ENCODE measurements around the gene KASH5. TPM values are rescaled to one million over a fixed set of nuclear protein-coding genes. Genes with fewer than 3 reads are reported as not detected.
"Not testable (repeated sequence)": the region's sequence is repeated elsewhere in the genome, so short reads cannot be mapped to it uniquely, and the experiment has no call there.

KASH5 gene
- total RNA-seq, 1 donor from 2014 or later, result 0.14 TPM

DNA sequence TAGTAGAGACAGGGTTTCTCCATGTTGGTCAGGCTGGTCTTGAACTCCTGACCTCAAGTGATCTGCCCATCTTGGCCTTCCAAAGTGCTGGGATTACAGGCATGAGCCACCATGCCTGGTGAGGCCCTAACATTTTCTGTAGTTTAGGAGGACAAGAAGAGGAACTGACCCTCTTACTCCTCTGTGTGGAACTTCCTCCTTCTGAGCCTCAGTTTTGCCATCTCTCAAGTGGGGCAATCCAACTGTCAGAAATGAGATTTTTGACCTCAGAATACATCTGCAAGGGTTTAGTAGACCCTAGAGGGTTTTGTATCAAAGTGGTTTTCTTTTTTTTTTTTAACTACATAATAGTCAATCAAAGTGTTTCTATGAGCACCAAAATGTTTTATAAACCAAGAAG lies 21.9 kb upstream of the KASH5 start:
- DNase-seq (ENCODE audit: low spot score), result no peak
- Mint-ChIP-seq H3K27ac (no peak overlapping the region), H3K27me3 (ENCODE audit: low read depth) (peaks cover 23% of the 10 kb centered on the region), H3K9me3 (peaks cover 10% of the 10 kb centered on the region), H3K36me3 (ENCODE audit: low read depth) (no peaks in the 10 kb centered on the region), H3K4me3 (ENCODE audit: low read depth) (no peak overlapping the region), H3K4me1 (ENCODE audit: low read depth) (peaks cover 4% of the 10 kb centered on the region)
- intact Hi-C loops (cut with micrococcal nuclease), result no loop called here

DNA sequence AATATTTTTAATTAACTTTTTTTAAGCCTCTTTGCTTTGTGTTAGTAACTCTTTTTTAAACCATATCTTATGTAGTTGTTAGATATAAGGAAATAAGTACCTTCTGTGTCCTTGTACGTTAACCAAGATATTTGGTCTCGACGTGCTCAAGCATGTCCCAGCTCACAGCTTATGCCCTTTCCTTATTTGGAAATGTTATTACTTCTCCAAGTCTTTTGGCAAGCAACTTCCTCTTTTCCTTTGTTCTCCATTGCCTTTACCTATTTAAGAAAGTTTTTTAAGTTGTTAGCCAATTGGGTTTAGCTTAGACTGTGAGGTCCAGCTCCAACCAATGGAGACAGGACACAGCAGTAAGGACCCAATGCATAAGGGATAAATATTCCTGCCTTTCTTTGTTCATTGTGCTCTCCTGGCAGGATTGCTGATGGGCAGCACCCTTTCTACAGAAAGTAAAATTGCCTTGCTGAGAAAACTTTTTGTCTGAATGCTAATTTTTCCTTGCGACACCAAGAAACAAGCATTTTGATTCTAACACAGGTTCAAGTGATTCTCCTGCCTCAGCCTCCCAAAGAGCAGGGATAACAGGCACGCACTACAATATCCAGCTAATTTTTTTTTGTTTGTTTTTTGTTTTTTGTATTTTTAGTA lies 19.2 kb upstream of the KASH5 start:
- Mint-ChIP-seq H3K4me3 (ENCODE audit: low read depth) (no peak overlapping the region), H3K27me3 (ENCODE audit: low read depth) (peaks cover 14% of the 10 kb centered on the region), H3K36me3 (ENCODE audit: low read depth) (no peaks in the 10 kb centered on the region), H3K4me1 (ENCODE audit: low read depth) (no peaks in the 10 kb centered on the region), H3K9me3 (peaks cover 10% of the 10 kb centered on the region), H3K27ac (no peak overlapping the region)
- no peak for DNase-seq (ENCODE audit: low spot score)
- intact Hi-C loops (cut with micrococcal nuclease), result no loop called here

DNA sequence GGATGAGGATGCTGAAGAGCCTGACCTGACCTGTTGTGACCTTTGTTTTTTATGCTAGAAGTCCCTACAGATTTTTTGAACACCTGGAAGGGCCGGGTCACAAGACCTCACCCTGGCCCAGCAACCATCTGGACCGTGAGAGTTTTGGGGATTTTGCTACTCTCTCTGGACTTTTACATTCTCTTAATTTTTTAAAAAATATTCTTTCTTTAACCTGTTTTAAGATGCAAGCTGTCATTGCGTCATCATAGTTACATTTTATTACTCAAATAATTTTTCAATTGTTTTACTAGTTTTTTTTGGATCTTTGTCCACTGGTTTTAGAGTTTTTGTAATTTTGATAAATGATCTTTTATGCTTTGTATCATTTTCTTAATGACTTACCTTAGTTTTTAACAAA lies 16.9 kb upstream of the KASH5 start:
- no peaks in the 10 kb centered on the region for H3K36me3 Mint-ChIP-seq (ENCODE audit: low read depth)
- H3K4me3 Mint-ChIP-seq (ENCODE audit: low read depth), result no peak overlapping the region
- H3K4me1 Mint-ChIP-seq (ENCODE audit: low read depth), result no peaks in the 10 kb centered on the region
- H3K9me3 Mint-ChIP-seq, result peaks cover 10% of the 10 kb centered on the region
- DNase-seq (ENCODE audit: low spot score), result no peak
- intact Hi-C loops (cut with micrococcal nuclease), result no loop called here
- H3K27me3 Mint-ChIP-seq (ENCODE audit: low read depth), result peaks cover 3% of the 10 kb centered on the region
- H3K27ac Mint-ChIP-seq, result no peak overlapping the region

DNA sequence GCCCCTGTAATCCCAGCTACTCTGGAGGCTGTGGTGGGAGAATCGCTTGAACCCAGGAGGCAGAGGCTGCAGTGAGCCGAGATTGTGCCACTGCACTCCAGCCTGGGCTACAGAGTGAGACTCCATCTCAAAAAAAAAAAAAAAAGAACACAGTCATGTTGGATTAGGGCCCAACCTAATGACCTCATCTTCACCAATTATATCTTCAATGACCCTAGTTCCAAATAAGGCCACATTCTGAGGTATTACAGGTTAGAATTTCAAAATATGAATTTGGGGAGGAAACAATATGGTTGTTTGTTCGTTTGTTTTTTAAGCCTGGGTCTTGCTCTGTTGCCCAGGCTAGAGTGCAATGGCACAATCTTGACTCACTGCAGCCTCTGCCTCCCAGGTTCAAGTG lies 14.9 kb upstream of the KASH5 start:
- H3K27ac Mint-ChIP-seq; intact Hi-C loops (cut with micrococcal nuclease); H3K4me1 Mint-ChIP-seq (ENCODE audit: low read depth); H3K27me3 Mint-ChIP-seq (ENCODE audit: low read depth); H3K4me3 Mint-ChIP-seq (ENCODE audit: low read depth); DNase-seq (ENCODE audit: low spot score); H3K36me3 Mint-ChIP-seq (ENCODE audit: low read depth): not testable (repeated sequence)
- peaks cover 10% of the 10 kb centered on the region for H3K9me3 Mint-ChIP-seq

DNA sequence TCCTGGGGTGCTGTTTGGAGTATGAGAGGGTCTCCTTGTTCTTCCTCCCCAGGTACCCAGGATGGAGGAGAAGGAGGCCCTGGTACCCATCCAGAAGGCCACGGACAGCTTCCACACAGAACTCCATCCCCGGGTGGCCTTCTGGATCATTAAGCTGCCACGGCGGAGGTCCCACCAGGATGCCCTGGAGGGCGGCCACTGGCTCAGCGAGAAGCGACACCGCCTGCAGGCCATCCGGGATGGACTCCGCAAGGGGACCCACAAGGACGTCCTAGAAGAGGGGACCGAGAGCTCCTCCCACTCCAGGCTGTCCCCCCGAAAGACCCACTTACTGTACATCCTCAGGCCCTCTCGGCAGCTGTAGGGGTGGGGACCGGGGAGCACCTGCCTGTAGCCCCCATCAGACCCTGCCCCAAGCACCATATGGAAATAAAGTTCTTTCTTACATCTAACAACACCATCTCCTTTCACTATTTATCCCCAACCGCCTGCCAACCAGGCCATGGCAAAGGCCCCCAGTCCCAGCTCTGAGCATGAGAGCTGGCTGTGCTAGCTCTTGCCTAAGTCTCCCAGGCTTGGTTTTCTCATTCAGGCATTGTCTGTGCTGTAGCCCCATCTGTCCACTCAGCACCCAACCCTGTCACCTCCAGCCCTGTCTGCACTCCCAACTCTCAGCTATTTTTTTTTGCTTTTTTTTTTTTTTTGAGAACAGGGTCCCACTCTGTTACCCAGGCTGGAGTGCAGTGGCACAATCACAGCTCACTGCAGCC lies 13.2 kb upstream of the KASH5 start:
- Mint-ChIP-seq H3K27me3 (ENCODE audit: low read depth) (peaks cover 4% of the 10 kb centered on the region), H3K4me3 (ENCODE audit: low read depth) (no peak overlapping the region), H3K36me3 (ENCODE audit: low read depth) (no peaks in the 10 kb centered on the region), H3K9me3 (no peaks in the 10 kb centered on the region), H3K27ac (no peak overlapping the region), H3K4me1 (ENCODE audit: low read depth) (no peaks in the 10 kb centered on the region)
- intact Hi-C loops (cut with micrococcal nuclease), result loop anchor here (1.0 kb wide), 1 partner anchor 22 kb away; no protein-coding TSS in a partner anchor
- DNase-seq (ENCODE audit: low spot score), result no peak

DNA sequence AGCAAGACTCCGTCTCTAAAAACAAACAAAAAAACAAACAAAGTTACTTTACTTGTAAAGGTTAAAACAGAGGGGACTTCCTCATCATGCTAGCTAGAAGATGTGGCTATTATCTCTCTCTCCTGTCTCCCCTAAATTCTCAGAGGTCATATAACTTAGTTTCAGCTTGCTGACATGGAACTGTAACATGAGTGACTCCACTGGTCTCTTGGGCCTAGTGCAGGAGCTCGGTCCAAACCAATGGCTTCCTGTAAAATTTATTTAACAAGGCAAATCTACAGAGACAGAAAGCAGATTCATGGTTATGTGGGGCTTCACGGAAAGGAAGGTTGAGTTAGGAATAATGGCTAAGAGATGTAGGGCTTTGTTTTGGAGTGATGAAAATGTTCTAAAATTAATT lies 9.5 kb upstream of the KASH5 start:
- Mint-ChIP-seq H3K36me3 (ENCODE audit: low read depth) (no peaks in the 10 kb centered on the region), H3K4me3 (ENCODE audit: low read depth) (no peak overlapping the region), H3K9me3 (peaks cover 10% of the 10 kb centered on the region), H3K27me3 (ENCODE audit: low read depth) (peaks cover 11% of the 10 kb centered on the region), H3K27ac (no peak overlapping the region), H3K4me1 (ENCODE audit: low read depth) (no peaks in the 10 kb centered on the region)
- intact Hi-C loops (cut with micrococcal nuclease), result no loop called here
- DNase-seq (ENCODE audit: low spot score), result no peak

DNA sequence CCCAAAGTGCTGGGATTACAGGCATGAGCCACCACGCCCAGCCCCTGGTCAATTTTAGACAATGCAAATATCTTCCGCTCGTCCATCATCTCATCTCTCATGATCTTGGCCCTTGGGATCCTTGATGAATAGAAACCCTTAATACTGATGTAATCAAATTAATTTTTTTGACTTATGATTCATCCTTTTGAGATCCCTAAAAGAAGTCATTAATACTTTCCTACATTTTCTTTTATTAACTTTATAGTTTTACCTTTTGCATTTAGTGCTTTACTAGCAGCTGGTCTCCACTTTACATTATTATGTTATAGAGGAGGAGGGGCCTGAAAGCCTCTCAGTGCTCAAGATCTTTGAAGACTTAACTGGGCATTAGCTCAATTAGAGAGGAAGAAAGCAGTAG lies 7.7 kb upstream of the KASH5 start:
- Mint-ChIP-seq H3K9me3 (peaks cover 12% of the 10 kb centered on the region), H3K36me3 (ENCODE audit: low read depth) (no peaks in the 10 kb centered on the region), H3K4me3 (ENCODE audit: low read depth) (no peak overlapping the region), H3K27me3 (ENCODE audit: low read depth) (peaks cover 15% of the 10 kb centered on the region), H3K4me1 (ENCODE audit: low read depth) (no peaks in the 10 kb centered on the region), H3K27ac (no peak overlapping the region)
- no peak for DNase-seq (ENCODE audit: low spot score)
- intact Hi-C loops (cut with micrococcal nuclease), result no loop called here

DNA sequence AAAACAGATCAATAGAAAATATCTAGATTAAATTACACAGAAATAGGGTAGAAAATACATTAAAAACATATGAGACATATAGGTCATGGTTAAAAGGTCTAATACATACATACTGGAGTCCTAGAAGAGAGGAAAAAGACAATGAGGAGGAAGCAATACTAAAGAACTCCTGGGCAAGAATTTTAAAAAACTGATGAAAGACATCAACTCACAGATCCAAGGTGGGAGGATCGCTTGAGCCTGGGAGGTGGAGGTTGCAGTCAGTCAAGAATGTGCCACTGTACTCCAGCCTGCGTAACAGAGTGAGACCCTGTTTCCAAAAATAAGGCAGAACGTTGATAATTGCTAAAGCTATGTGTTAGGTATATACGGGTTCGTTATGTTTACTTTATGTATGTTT lies 5.4 kb upstream of the KASH5 start:
- Mint-ChIP-seq H3K4me3 (ENCODE audit: low read depth) (no peak overlapping the region), H3K9me3 (peaks cover 12% of the 10 kb centered on the region), H3K27ac (no peak overlapping the region), H3K27me3 (ENCODE audit: low read depth) (peaks cover 11% of the 10 kb centered on the region), H3K4me1 (ENCODE audit: low read depth) (peaks cover 2% of the 10 kb centered on the region), H3K36me3 (ENCODE audit: low read depth) (no peaks in the 10 kb centered on the region)
- no peak for DNase-seq (ENCODE audit: low spot score)
- intact Hi-C loops (cut with micrococcal nuclease), result no loop called here

DNA sequence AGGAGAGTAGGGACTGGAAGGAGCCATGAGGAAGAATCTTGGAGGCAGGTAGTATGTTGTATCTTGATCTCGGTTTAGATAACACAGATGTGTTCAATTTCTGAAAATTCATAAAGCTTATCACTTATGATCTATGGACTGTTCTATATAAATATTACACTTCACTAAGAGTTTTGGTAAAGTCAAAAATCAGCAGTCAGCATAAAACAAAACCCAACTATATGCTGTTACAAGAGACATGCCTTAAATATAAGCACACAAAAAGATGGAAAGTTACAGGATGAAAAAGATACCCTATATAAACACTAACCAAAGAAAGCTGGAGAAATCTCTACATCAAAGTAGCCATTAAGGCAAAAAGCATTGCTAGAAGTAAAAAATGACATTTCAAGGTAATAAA lies 4.5 kb upstream of the KASH5 start:
- Mint-ChIP-seq H3K9me3 (peaks cover 12% of the 10 kb centered on the region), H3K27ac (no peak overlapping the region), H3K4me3 (ENCODE audit: low read depth) (no peak overlapping the region), H3K36me3 (ENCODE audit: low read depth) (no peaks in the 10 kb centered on the region), H3K27me3 (ENCODE audit: low read depth) (peaks cover 11% of the 10 kb centered on the region), H3K4me1 (ENCODE audit: low read depth) (peaks cover 2% of the 10 kb centered on the region)
- intact Hi-C loops (cut with micrococcal nuclease), result no loop called here
- DNase-seq (ENCODE audit: low spot score), result no peak

DNA sequence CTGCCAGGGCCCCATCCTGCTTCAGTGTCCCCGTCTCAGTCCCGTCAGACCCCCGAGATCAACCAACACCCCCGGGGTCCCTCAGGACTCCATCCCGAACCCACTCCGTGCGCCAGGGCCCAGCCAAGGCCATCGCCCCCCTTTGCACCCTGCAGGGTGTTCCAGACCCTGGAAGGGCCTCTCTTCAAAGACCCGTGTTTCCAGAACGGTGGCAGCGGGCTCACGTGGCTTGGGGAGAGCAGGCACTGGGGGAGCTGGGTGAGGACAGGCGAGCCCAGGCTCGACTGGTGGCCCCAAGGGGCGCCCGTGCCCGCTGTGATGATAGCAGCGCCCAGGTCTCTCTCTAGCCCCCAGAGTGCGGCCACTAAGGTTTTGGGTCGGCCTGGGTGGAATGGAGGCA lies 1.4 kb downstream of the KASH5 start:
- Mint-ChIP-seq H3K4me1 (ENCODE audit: low read depth) (peaks cover 7% of the 10 kb centered on the region), H3K27ac (no peak overlapping the region), H3K4me3 (ENCODE audit: low read depth) (no peak overlapping the region), H3K27me3 (ENCODE audit: low read depth) (peaks cover 5% of the 10 kb centered on the region), H3K9me3 (no peaks in the 10 kb centered on the region), H3K36me3 (ENCODE audit: low read depth) (no peaks in the 10 kb centered on the region)
- intact Hi-C loops (cut with micrococcal nuclease), result no loop called here
- DNase-seq (ENCODE audit: low spot score), result no peak

DNA sequence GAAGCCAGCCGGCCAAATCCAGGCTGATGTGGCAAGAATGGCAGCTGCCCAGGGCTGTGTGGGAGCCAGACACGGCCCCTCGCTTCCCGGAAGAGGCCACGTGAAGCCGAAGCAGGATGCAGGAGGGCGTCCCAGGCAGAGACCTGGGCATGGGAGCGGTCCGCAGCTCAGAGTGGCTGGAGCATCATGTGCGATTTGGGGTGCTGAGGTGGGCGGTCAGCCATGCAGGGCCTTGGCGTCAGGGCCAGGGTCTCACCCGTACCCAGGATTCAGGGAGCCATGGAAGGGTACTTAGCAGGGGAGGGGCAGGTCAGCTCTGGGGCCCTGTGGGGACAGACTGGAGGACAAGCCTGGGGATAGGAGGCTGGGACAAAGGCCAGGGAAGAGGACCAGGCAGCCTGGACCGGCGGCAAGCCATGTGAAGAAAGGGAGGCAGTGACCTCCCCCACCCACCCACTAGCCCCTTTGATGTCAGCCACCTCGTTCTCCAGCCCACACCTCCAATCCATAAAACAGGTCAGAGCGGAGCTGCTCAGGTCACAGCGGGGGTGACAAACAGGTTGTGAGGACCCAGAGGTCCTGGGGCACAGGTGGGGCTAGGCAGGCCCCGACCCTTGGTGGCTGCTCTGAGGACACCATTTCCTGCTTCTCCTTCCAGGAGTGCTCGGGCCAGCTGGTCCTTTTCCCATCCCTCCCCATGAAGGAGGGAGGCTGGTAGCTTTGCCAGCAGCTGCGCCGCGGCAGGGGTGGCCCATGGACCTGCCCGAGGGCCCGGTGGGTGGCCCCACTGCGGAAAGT lies 2.3 kb downstream of the KASH5 start:
- DNase-seq (ENCODE audit: low spot score), result no peak
- intact Hi-C loops (cut with micrococcal nuclease), result no loop called here
- Mint-ChIP-seq H3K9me3 (no peaks in the 10 kb centered on the region), H3K4me3 (ENCODE audit: low read depth) (no peak overlapping the region), H3K27me3 (ENCODE audit: low read depth) (peaks cover 5% of the 10 kb centered on the region), H3K36me3 (ENCODE audit: low read depth) (no peaks in the 10 kb centered on the region), H3K27ac (no peak overlapping the region), H3K4me1 (ENCODE audit: low read depth) (peaks cover 7% of the 10 kb centered on the region)

DNA sequence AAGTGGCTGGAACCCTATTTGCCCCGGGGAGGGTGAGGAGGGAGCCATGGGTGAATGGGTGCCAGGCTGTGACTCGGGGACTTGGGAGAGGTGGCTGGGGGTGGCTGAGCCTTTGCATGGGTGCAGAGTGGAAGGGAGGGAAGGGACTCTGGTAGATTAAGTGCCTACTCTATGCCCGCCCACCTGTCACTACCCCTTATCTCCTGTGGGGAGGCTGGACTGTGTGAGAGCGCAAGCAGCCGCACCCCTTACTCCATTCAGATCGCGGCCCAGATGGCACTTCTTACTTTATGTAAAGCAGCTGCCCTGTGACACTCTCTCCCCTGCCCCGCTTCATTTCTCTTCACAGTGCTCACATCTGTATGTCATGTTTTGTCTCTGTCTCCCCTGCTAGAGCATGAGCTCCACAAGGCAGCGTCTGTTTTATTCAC lies 2.9 kb downstream of the KASH5 start:
- Mint-ChIP-seq H3K27ac (no peak overlapping the region), H3K4me1 (ENCODE audit: low read depth) (peaks cover 7% of the 10 kb centered on the region), H3K4me3 (ENCODE audit: low read depth) (no peak overlapping the region), H3K9me3 (no peaks in the 10 kb centered on the region), H3K27me3 (ENCODE audit: low read depth) (peaks cover 5% of the 10 kb centered on the region), H3K36me3 (ENCODE audit: low read depth) (no peaks in the 10 kb centered on the region)
- no peak for DNase-seq (ENCODE audit: low spot score)
- intact Hi-C loops (cut with micrococcal nuclease), result no loop called here

All from activated T-helper 2 cell treated with anti-CD3 and anti-CD28 coated beads, Interferon-gamma antibody, Interleukin-2, Interleukin-4, amounts not matched to agents 10 μg/mL and 5 μg/mL and 100 μg/mL, durations not matched to agents 14 hours and 24 hours and 36 hours (primary cell).